H1 (cell line): Measurements from ENCODE around the gene ARMC7. TPM values are rescaled to one million over a fixed set of nuclear protein-coding genes. Genes with fewer than 3 reads are reported as not detected.

ENCODE experiments used
- CTCF ChIA-PET: fragments of 300-600 bp; sonication (Branson Sonifier 250); formaldehyde crosslinking; loops from one replicate; lab custom pipeline; 2021; ENCODE audit not compliant: partially characterized antibody; lab: Charles Lee
- POLR2A ChIA-PET: fragments of 300-600 bp; sonication (Branson Sonifier 250); formaldehyde crosslinking; loops from one replicate; lab custom pipeline; 2021; ENCODE audit warnings: inconsistent platforms; ENCODE audit not compliant: partially characterized antibody; lab: Charles Lee
- DNase-seq, 2 experiments: peaks; one replicate each; pipeline versions ENCODE4 v3.0.0 to v3.0.0-alpha.2; 2010 to 2022; ENCODE audit warnings: low spot score in 2 of 2, low read depth in 1 of 2, mixed read lengths in 1 of 2
- FAIRE-seq: peaks from 2 replicates; lab custom pipeline; 2011; peaks lifted over from hg19 to GRCh38; lab: Jason Lieb, UNC
- H2AFZ ChIP-seq: 2 replicates; pipeline ENCODE4 v1.8.1; 2012; ENCODE audit warnings: low read length, inconsistent platforms
- H2AK5ac ChIP-seq: 2 replicates; pipeline ENCODE4 v1.6.1; 2013; ENCODE audit warnings: low read depth, low read length
- H2BK120ac ChIP-seq: replicated peaks from 2 replicates; pipeline ENCODE3; 2013; ENCODE audit warnings: low read depth, low read length, inconsistent platforms
- H2BK12ac ChIP-seq: 2 replicates; pipeline ENCODE4 v1.6.1; 2013; ENCODE audit warnings: low read depth, low read length
- H2BK15ac ChIP-seq: 2 replicates; pipeline ENCODE4 v1.6.1; 2013; ENCODE audit warnings: low read length
- H2BK20ac ChIP-seq: 2 replicates; pipeline ENCODE4 v1.6.1; 2013; ENCODE audit warnings: low read length
- H2BK5ac ChIP-seq: 2 replicates; pipeline ENCODE4 v1.6.1; 2013; ENCODE audit warnings: low read depth, low read length
- H3K14ac ChIP-seq: 2 replicates; pipeline ENCODE4 v1.6.1; 2013; ENCODE audit warnings: inconsistent platforms; ENCODE audit not compliant: insufficient read length
- H3K18ac ChIP-seq: 2 replicates; pipeline ENCODE4 v1.6.1; 2013; ENCODE audit warnings: low read length; ENCODE audit errors: extremely low read depth
- H3K23ac ChIP-seq: 2 replicates; pipeline ENCODE4 v1.6.1; 2013; ENCODE audit warnings: inconsistent platforms; ENCODE audit not compliant: insufficient read length
- H3K23me2 ChIP-seq: 2 replicates; pipeline ENCODE4 v1.6.1; 2013; ENCODE audit warnings: low read depth, low read length
- H3K27ac ChIP-seq: 2 replicates; pipeline ENCODE4 v1.6.1; 2011; ENCODE audit warnings: low read depth, low read length, inconsistent platforms
- H3K27me3 ChIP-seq, 4 experiments: replicated peaks in 1 of 4; 1 replicate in 1 of 4; 2 replicates in 3 of 4; pipeline versions ENCODE4 v1.6.1 to v1.8.1; 2011 to 2013; ENCODE audit warnings: low read length in 3 of 4, mild to moderate bottlenecking in 3 of 4, inconsistent platforms in 2 of 4, mixed read lengths in 2 of 4, moderate library complexity in 1 of 4; ENCODE audit not compliant: control insufficient read depth in 3 of 4, insufficient read depth in 3 of 4; ENCODE audit errors: extremely low read depth in 1 of 4
- H3K36me3 ChIP-seq, 4 experiments: 2 replicates each; pipeline versions ENCODE4 v1.6.1 to v1.8.1; 2011 to 2013; ENCODE audit warnings: mild to moderate bottlenecking in 4 of 4, low read length in 3 of 4, moderate library complexity in 2 of 4, control low read depth in 1 of 4, inconsistent platforms in 1 of 4; ENCODE audit not compliant: insufficient read depth in 4 of 4, control insufficient read depth in 2 of 4
- H3K4ac ChIP-seq: replicated peaks from 2 replicates; pipeline ENCODE3; 2013; ENCODE audit warnings: low read length, low read depth, mixed read lengths, inconsistent platforms; ENCODE audit not compliant: insufficient read length
- H3K4me1 ChIP-seq, 4 experiments: replicated peaks in 1 of 4; 1 replicate in 1 of 4; 2 replicates in 3 of 4; pipeline versions ENCODE4 v1.6.1 to v1.8.1; 2011 to 2013; ENCODE audit warnings: low read length in 3 of 4, inconsistent platforms in 2 of 4, mixed read lengths in 1 of 4; ENCODE audit not compliant: insufficient read depth in 4 of 4, control insufficient read depth in 3 of 4
- H3K4me2 ChIP-seq, 2 experiments: 2 replicates each; pipeline versions ENCODE4 v1.6.1 to v1.8.1; 2011 to 2013; ENCODE audit warnings: low read depth in 2 of 2, low read length in 2 of 2, control low read depth in 1 of 2, inconsistent platforms in 1 of 2, mild to moderate bottlenecking in 1 of 2; ENCODE audit not compliant: insufficient read depth in 1 of 2
- H3K4me3 ChIP-seq, 4 experiments: fragments of 200-600, 300-600 bp in 1 of 4; sonication (generic), shearing (Covaris generic), sonication (Bioruptor Twin) in 1 of 4; 2 replicates each; pipeline versions ENCODE4 v1.5.1 to v1.8.1; 2011 to 2016; ENCODE audit warnings: low read length in 4 of 4, low read depth in 3 of 4, control low read depth in 2 of 4, inconsistent platforms in 2 of 4, mild to moderate bottlenecking in 2 of 4, mixed read lengths in 1 of 4, moderate library complexity in 1 of 4; ENCODE audit not compliant: insufficient read depth in 2 of 4; ENCODE audit errors: extremely low read depth in 1 of 4
- H3K56ac ChIP-seq: replicated peaks from 2 replicates; pipeline ENCODE3; 2013; ENCODE audit warnings: low read depth, mild to moderate bottlenecking, mixed read lengths, low read length, inconsistent platforms; ENCODE audit not compliant: insufficient read length
- H3K79me1 ChIP-seq: 2 replicates; pipeline ENCODE4 v1.6.1; 2013; ENCODE audit warnings: low read depth, low read length, control low read depth
- H3K79me2 ChIP-seq, 2 experiments: 2 replicates each; pipeline versions ENCODE4 v1.6.1 to v1.8.1; 2012 to 2013; ENCODE audit warnings: low read length in 2 of 2, mild to moderate bottlenecking in 2 of 2, inconsistent platforms in 1 of 2; ENCODE audit not compliant: insufficient read depth in 2 of 2, control insufficient read depth in 1 of 2
- H3K9ac ChIP-seq, 4 experiments: replicated peaks in 1 of 4; 1 replicate in 1 of 4; 2 replicates in 3 of 4; pipeline versions ENCODE4 v1.6.1 to v1.8.1; 2011 to 2013; ENCODE audit warnings: low read depth in 3 of 4, low read length in 3 of 4, control low read depth in 2 of 4, mild to moderate bottlenecking in 2 of 4, moderate library complexity in 2 of 4, inconsistent platforms in 1 of 4; ENCODE audit errors: extremely low read depth in 1 of 4
- H3K9me3 ChIP-seq, 2 experiments: 2 replicates each; pipeline versions ENCODE4 v1.6.1 to v1.8.1; 2012 to 2013; ENCODE audit warnings: mild to moderate bottlenecking in 2 of 2, moderate library complexity in 2 of 2, control low read depth in 1 of 2, inconsistent platforms in 1 of 2, low read depth in 1 of 2, low read length in 1 of 2, mixed read lengths in 1 of 2; ENCODE audit not compliant: insufficient read depth in 2 of 2
- H4K20me1 ChIP-seq, 2 experiments: replicated peaks in 1 of 2; 2 replicates each; pipeline versions ENCODE3 to v1.8.1; 2011 to 2013; ENCODE audit warnings: inconsistent platforms in 2 of 2, low read length in 2 of 2, mild to moderate bottlenecking in 1 of 2; ENCODE audit not compliant: insufficient read depth in 2 of 2, control insufficient read depth in 1 of 2
- H4K5ac ChIP-seq: 2 replicates; pipeline ENCODE4 v1.6.1; 2013; ENCODE audit warnings: low read length, low read depth, mixed read lengths, inconsistent platforms; ENCODE audit not compliant: insufficient read length
- H4K8ac ChIP-seq: 2 replicates; pipeline ENCODE4 v1.8.0; 2013; ENCODE audit warnings: mild to moderate bottlenecking, moderate library complexity, low read length, inconsistent platforms; ENCODE audit not compliant: insufficient read depth; ENCODE audit errors: extremely low read depth
- H4K91ac ChIP-seq: replicated peaks from 2 replicates; pipeline ENCODE3; 2013; ENCODE audit warnings: low read length, mixed read lengths, inconsistent platforms; ENCODE audit not compliant: insufficient read length
- BACH1 ChIP-seq: IDR thresholded peaks from 2 replicates; pipeline ENCODE4 v1.6.1; 2012; ENCODE audit warnings: low read length, improper control_type of control experiment
- BRCA1 ChIP-seq: IDR thresholded peaks from 2 replicates; pipeline ENCODE4 v1.6.1; 2012; ENCODE audit warnings: low read depth, low read length, improper control_type of control experiment
- CEBPB ChIP-seq: IDR thresholded peaks from 2 replicates; pipeline ENCODE4 v1.6.1; 2012; ENCODE audit warnings: low read depth, low read length
- EZH2 ChIP-seq: fragments of 200-600 bp; sonication (generic); IDR thresholded peaks from 2 replicates; pipeline ENCODE4 v1.7.1; 2012; ENCODE audit warnings: low read depth, mild to moderate bottlenecking, moderate library complexity, low read length, inconsistent platforms; ENCODE audit not compliant: severe bottlenecking
- GTF2F1 ChIP-seq: IDR thresholded peaks from 2 replicates; pipeline ENCODE4 v1.6.1; 2012; ENCODE audit warnings: low read depth, low read length, improper control_type of control experiment, borderline replicate concordance
- KDM1A ChIP-seq: fragments of 200-600, 300-600 bp; sonication (generic); IDR thresholded peaks from 2 replicates; pipeline ENCODE4 v1.7.1; 2016; ENCODE audit warnings: mild to moderate bottlenecking, low read length, borderline replicate concordance
- PHF8 ChIP-seq: fragments of 200-600 bp; sonication (generic); conservative IDR thresholded peaks from 2 replicates; pipeline ENCODE4 v1.7.1; 2012; ENCODE audit warnings: low read depth, mild to moderate bottlenecking, inconsistent platforms, low read length, moderate library complexity
- POLR2A ChIP-seq, 2 experiments: IDR thresholded peaks; 1 replicate in 1 of 2; 2 replicates in 1 of 2; pipeline ENCODE4 v1.6.1; 2011; ENCODE audit warnings: low read depth in 2 of 2, low read length in 2 of 2, mild to moderate bottlenecking in 2 of 2; ENCODE audit errors: control extremely low read depth in 1 of 2
- SAP30 ChIP-seq: fragments of 300-600 bp; sonication (generic); IDR thresholded peaks from 2 replicates; pipeline ENCODE4 v1.7.1; 2012; ENCODE audit warnings: low read length, moderate library complexity, mild to moderate bottlenecking, inconsistent platforms; ENCODE audit not compliant: insufficient read depth, insufficient replicate concordance
- WGBS, 2 experiments: shearing (Covaris generic) in 1 of 2; methylation state at CpG; one replicate each; pipeline versions ENCODE4 v1.1.6 to v1.1.7; 2013 to 2015; ENCODE audit warnings: low lambda C conversion rate in 2 of 2, mixed read lengths in 2 of 2, inconsistent platforms in 1 of 2, low coverage in 1 of 2, missing lambda C conversion rate in 1 of 2; ENCODE audit not compliant: insufficient replicate concordance in 2 of 2, insufficient coverage in 1 of 2, insufficient read length in 1 of 2; ENCODE audit errors: extremely low coverage in 1 of 2, missing lambda C conversion rate in 1 of 2; 5-methylcytosine and 5-hydroxymethylcytosine counted together
- polyA plus RNA-seq, 7 experiments: library from polyadenylated mRNA; depleted of rRNA in 3 of 7; stranded (reverse) in 5 of 7; unstranded in 2 of 7; fragments of >200 nt in 5 of 7; fragments of 200-250 nt in 2 of 7; gene quantifications; 1 replicate in 5 of 7; 2 replicates in 1 of 7; 4 replicates in 1 of 7; pipeline versions ENCODE4 v1.2.1 to v1.2.3, GENCODE V29; 2011 to 2013; ENCODE audit warnings: missing spikeins in 2 of 7, mixed read lengths in 2 of 7
- total RNA-seq: library from RNA; stranded (reverse); fragmentation: NEBNext Ultra II Directional; extraction: Animal tissue kit (Norgen Biotek cat#: 25700); gene quantifications from 2 replicates; pipeline ENCODE4 v1.2.1, GENCODE V29; 2021

The ARMC7 gene
- total and polyA plus RNA-seq, 2 of the 8 experiments (the other 6 are each of a cell fraction or from before 2014, with no cell fraction given), result 9.8 to 13.6 TPM

DNA sequence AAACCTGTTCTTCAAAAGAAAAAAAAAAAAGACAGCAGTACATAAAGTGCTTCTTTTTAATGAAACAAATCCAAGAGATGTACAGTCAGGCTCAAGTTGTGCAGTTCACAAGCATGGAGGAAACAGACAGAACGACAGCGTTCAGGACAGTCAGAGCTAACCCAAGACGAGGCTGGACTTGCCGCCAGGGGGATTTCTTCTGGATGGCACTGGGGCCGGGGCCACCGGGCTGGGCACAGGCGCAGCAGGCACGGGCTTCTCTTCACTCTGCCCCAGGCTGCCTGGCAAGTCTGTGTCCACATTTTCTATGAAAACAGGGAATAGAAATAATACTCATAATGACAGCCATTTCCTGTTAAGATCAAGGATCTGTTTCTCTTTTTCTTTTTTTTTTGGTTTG lies 26.2 kb downstream of the ARMC7 start:
- no peak overlapping the region for H4K8ac ChIP-seq
- H3K9me3 ChIP-seq, result no peaks in the 10 kb centered on the region
- H3K23ac ChIP-seq, result no peak overlapping the region
- no peak overlapping the region for H3K4me3 ChIP-seq
- H2BK5ac ChIP-seq, result no peak overlapping the region
- DNase-seq, result no peak
- H3K27ac ChIP-seq, result no peak overlapping the region
- H3K36me3 ChIP-seq, result peaks cover 2 to 53% (median 19%) of the 10 kb centered on the region in 4 experiments; a peak in 7 of 8 replicates
- H3K4me2 ChIP-seq, result no peak overlapping the region
- 96% methylated on average over 8 of the region's 8 CpGs; no CpG with 5 or more reads in 1 of the 2 experiments for WGBS, 2 experiments
- no peak overlapping the region for H2BK12ac ChIP-seq
- no peak overlapping the region for H4K91ac ChIP-seq
- H2BK120ac ChIP-seq, result no peak overlapping the region
- H3K79me2 ChIP-seq, result peaks cover 0 to 3% of the 10 kb centered on the region in 2 experiments; a peak in 1 of 4 replicates
- H2AK5ac ChIP-seq, result no peak overlapping the region
- no peak overlapping the region for H2BK15ac ChIP-seq
- H3K18ac ChIP-seq, result no peak overlapping the region
- H3K9ac ChIP-seq, result no peak overlapping the region
- no peaks in the 10 kb centered on the region for H3K27me3 ChIP-seq
- no peak overlapping the region for H2AFZ ChIP-seq
- H4K5ac ChIP-seq, result no peak overlapping the region
- no peaks in the 10 kb centered on the region for H3K4me1 ChIP-seq
- peaks cover 2% of the 10 kb centered on the region; the same call in 1 of the 2 replicates for H3K23me2 ChIP-seq
- no peak for FAIRE-seq
- POLR2A ChIA-PET, result interaction anchor here (0.7 to 4.9 kb wide), 5 partner anchors 10 to 43 kb away, joined by 3 to 29 read pairs (median 3); partner anchors contain the start of genes ARMC7 and JPT1
- H3K14ac ChIP-seq, result no peak overlapping the region
- no peaks in the 10 kb centered on the region for H3K79me1 ChIP-seq
- H2BK20ac ChIP-seq, result no peak overlapping the region
- no peaks in the 10 kb centered on the region for H4K20me1 ChIP-seq
- CTCF ChIA-PET, result interaction anchor here (0.6 to 2.3 kb wide), 3 partner anchors 31 to 275 kb away, joined by 3 to 7 read pairs (median 3); no protein-coding TSS in a partner anchor
- no peak overlapping the region for H3K4ac ChIP-seq
- no peak overlapping the region for H3K56ac ChIP-seq
- TF ChIP-seq CEBPB, result no peak
- no peak for TF ChIP-seq BACH1
- no peak for TF ChIP-seq KDM1A
- TF ChIP-seq EZH2, result no peak
- TF ChIP-seq PHF8, result no peak
- no peak for TF ChIP-seq BRCA1
- TF ChIP-seq SAP30, result no peak
- TF ChIP-seq POLR2A (IDR thresholded peaks at IDR 0.05; ENCODE audit: control extremely low read depth in 1 of 2, low read depth in 2 of 2, low read length in 2 of 2), result no peak
- no peak for TF ChIP-seq GTF2F1
